Measurements from ENCODE around the gene EGFL7. TPM values are rescaled to one million over a fixed set of nuclear protein-coding genes. Genes with fewer than 3 reads are reported as not detected.

The EGFL7 gene
- total and polyA plus RNA-seq, 2 of the 13 experiments (the other 11 are each of a cell fraction or from before 2014, with no cell fraction given): 0.20 to 5.1 TPM

DNA sequence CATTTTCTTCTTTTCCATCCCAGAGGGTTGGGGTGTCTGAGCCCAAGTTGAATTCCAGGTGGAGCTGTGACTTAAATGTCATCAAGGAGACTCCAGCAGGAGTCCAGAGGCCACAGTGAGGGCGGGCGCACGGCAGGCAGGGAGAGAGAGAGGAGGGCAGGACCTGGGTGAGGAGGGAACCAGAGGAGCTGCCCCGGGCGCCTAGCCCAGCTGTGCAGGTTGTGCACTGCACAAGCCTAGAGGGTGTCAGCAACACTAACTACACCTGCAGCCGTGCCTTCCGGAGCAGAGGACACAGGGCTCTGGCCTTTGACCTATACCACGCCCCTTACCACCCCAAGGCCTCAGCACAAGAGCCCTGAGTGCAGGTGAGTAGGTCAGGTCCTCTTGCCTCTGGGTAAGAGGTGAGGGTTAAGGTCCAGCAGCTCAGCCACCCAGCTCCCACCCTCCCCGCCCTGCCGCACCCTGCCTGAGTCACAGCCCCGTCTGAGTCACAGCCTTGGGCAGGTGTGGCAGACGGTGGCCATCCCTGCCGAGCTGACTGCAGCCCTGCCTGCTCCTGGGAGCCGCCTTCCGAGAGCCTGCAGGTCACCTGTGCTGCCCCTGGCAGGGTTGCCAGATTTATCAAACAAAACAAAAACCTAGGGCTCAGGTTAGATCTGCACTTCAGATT lies 30.9 kb downstream of the EGFL7 start (continued):
- TF ChIP-seq, protein P1, sequence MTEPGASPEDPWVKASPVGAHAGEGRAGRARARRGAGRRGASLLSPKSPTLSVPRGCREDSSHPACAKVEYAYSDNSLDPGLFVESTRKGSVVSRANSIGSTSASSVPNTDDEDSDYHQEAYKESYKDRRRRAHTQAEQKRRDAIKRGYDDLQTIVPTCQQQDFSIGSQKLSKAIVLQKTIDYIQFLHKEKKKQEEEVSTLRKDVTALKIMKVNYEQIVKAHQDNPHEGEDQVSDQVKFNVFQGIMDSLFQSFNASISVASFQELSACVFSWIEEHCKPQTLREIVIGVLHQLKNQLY (CRISPR knock-in tag; IDR thresholded peaks at IDR 0.05): 0 out of 2 replicates have a peak, but pooled peaks have one; percentile 43
- peak; percentile 91 for TF ChIP-seq HDAC1 (CRISPR knock-in tag; IDR thresholded peaks at IDR 0.05)
- TF ChIP-seq, protein P2, sequence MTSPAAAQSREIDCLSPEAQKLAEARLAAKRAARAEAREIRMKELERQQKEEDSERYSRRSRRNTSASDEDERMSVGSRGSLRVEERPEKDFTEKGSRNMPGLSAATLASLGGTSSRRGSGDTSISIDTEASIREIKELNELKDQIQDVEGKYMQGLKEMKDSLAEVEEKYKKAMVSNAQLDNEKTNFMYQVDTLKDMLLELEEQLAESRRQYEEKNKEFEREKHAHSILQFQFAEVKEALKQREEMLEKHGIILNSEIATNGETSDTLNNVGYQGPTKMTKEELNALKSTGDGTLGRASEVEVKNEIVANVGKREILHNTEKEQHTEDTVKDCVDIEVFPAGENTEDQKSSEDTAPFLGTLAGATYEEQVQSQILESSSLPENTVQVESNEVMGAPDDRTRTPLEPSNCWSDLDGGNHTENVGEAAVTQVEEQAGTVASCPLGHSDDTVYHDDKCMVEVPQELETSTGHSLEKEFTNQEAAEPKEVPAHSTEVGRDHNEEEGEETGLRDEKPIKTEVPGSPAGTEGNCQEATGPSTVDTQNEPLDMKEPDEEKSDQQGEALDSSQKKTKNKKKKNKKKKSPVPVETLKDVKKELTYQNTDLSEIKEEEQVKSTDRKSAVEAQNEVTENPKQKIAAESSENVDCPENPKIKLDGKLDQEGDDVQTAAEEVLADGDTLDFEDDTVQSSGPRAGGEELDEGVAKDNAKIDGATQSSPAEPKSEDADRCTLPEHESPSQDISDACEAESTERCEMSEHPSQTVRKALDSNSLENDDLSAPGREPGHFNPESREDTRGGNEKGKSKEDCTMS (CRISPR knock-in tag; conservative IDR thresholded peaks at IDR 0.05): no peak
- TF ChIP-seq ARNT2 (CRISPR knock-in tag; IDR thresholded peaks at IDR 0.05; ENCODE audit: low read depth): no peak
- no peak for TF ChIP-seq ZNF773 (CRISPR knock-in tag; IDR thresholded peaks at IDR 0.05; ENCODE audit: borderline replicate concordance)
- TF ChIP-seq NR2F2 (IDR thresholded peaks at IDR 0.05; ENCODE audit: borderline replicate concordance, low read depth): peak; percentile 98
- TF ChIP-seq TBX2 (CRISPR knock-in tag; IDR thresholded peaks at IDR 0.05; ENCODE audit: borderline replicate concordance): peak; percentile 88; the same call in 1 of the 2 replicates
- no peak for TF ChIP-seq ZFY (CRISPR knock-in tag; IDR thresholded peaks at IDR 0.05)
- 0 out of 2 replicates have a peak, but pooled peaks have one; percentile 15 for TF ChIP-seq ZKSCAN8 (CRISPR knock-in tag; IDR thresholded peaks at IDR 0.05; ENCODE audit: borderline replicate concordance)
- TF ChIP-seq, protein P3, sequence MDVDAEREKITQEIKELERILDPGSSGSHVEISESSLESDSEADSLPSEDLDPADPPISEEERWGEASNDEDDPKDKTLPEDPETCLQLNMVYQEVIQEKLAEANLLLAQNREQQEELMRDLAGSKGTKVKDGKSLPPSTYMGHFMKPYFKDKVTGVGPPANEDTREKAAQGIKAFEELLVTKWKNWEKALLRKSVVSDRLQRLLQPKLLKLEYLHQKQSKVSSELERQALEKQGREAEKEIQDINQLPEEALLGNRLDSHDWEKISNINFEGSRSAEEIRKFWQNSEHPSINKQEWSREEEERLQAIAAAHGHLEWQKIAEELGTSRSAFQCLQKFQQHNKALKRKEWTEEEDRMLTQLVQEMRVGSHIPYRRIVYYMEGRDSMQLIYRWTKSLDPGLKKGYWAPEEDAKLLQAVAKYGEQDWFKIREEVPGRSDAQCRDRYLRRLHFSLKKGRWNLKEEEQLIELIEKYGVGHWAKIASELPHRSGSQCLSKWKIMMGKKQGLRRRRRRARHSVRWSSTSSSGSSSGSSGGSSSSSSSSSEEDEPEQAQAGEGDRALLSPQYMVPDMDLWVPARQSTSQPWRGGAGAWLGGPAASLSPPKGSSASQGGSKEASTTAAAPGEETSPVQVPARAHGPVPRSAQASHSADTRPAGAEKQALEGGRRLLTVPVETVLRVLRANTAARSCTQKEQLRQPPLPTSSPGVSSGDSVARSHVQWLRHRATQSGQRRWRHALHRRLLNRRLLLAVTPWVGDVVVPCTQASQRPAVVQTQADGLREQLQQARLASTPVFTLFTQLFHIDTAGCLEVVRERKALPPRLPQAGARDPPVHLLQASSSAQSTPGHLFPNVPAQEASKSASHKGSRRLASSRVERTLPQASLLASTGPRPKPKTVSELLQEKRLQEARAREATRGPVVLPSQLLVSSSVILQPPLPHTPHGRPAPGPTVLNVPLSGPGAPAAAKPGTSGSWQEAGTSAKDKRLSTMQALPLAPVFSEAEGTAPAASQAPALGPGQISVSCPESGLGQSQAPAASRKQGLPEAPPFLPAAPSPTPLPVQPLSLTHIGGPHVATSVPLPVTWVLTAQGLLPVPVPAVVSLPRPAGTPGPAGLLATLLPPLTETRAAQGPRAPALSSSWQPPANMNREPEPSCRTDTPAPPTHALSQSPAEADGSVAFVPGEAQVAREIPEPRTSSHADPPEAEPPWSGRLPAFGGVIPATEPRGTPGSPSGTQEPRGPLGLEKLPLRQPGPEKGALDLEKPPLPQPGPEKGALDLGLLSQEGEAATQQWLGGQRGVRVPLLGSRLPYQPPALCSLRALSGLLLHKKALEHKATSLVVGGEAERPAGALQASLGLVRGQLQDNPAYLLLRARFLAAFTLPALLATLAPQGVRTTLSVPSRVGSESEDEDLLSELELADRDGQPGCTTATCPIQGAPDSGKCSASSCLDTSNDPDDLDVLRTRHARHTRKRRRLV (CRISPR knock-in tag; IDR thresholded peaks at IDR 0.05): no peak
- TF ChIP-seq, protein P4, sequence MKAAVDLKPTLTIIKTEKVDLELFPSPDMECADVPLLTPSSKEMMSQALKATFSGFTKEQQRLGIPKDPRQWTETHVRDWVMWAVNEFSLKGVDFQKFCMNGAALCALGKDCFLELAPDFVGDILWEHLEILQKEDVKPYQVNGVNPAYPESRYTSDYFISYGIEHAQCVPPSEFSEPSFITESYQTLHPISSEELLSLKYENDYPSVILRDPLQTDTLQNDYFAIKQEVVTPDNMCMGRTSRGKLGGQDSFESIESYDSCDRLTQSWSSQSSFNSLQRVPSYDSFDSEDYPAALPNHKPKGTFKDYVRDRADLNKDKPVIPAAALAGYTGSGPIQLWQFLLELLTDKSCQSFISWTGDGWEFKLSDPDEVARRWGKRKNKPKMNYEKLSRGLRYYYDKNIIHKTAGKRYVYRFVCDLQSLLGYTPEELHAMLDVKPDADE (CRISPR knock-in tag; IDR thresholded peaks at IDR 0.05): no peak
- no peak for TF ChIP-seq SMYD3 (CRISPR knock-in tag; IDR thresholded peaks at IDR 0.05)
- TF ChIP-seq NFIC (IDR thresholded peaks at IDR 0.05; ENCODE audit: low read length): no peak
- peak; percentile 96 for TF ChIP-seq ZMYM2 (CRISPR knock-in tag; IDR thresholded peaks at IDR 0.05)
- TF ChIP-seq ZNF180 (CRISPR knock-in tag; IDR thresholded peaks at IDR 0.05; ENCODE audit: borderline replicate concordance, low read depth): no peak
- TF ChIP-seq MLLT10 (CRISPR knock-in tag; IDR thresholded peaks at IDR 0.05): no peak
- TF ChIP-seq, protein P5, sequence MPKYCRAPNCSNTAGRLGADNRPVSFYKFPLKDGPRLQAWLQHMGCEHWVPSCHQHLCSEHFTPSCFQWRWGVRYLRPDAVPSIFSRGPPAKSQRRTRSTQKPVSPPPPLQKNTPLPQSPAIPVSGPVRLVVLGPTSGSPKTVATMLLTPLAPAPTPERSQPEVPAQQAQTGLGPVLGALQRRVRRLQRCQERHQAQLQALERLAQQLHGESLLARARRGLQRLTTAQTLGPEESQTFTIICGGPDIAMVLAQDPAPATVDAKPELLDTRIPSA (CRISPR knock-in tag; IDR thresholded peaks at IDR 0.05; ENCODE audit: borderline replicate concordance): no peak
- TF ChIP-seq KDM2A (CRISPR knock-in tag; IDR thresholded peaks at IDR 0.05; ENCODE audit: borderline replicate concordance, low read depth): no peak
- TF ChIP-seq ZNF792 (CRISPR knock-in tag; IDR thresholded peaks at IDR 0.05): peak; percentile 14; the same call in 1 of the 2 replicates
- no peak for TF ChIP-seq SSRP1 (CRISPR knock-in tag; IDR thresholded peaks at IDR 0.05)
- peak; percentile 41; the same call in 1 of the 2 replicates for TF ChIP-seq ZKSCAN5 (CRISPR knock-in tag; IDR thresholded peaks at IDR 0.05)

Data from HepG2 (cell line).